Transverse colon (tissue), 4 donors: Measurements from ENCODE around the gene DNM1. TPM values are rescaled to one million over a fixed set of nuclear protein-coding genes. Genes with fewer than 3 reads are reported as not detected.

ENCODE experiments used
- DNase-seq: peaks from one replicate; pipeline ENCODE4 v3.0.0-alpha.2; 2019
- H3K27ac ChIP-seq, 4 donors: fragments of 200-600 bp; sonication (generic); 2 replicates each; pipeline ENCODE4 v1.5.1; 2016 to 2018; ENCODE audit warnings: inconsistent platforms in 4 of 4
- H3K27me3 ChIP-seq: fragments of 200-600 bp; sonication (generic); 2 replicates; pipeline ENCODE4 v1.5.1; 2017; ENCODE audit warnings: inconsistent platforms
- H3K36me3 ChIP-seq, 4 donors: fragments of 200-600 bp; sonication (generic); 2 replicates each; pipeline ENCODE4 v1.5.1; 2017 to 2019; ENCODE audit warnings: inconsistent platforms in 4 of 4
- H3K4me1 ChIP-seq, 4 donors: fragments of 200-600 bp; sonication (generic); 2 replicates each; pipeline ENCODE4 v1.5.1; 2017 to 2020; ENCODE audit warnings: inconsistent platforms in 4 of 4
- H3K4me3 ChIP-seq, 4 donors: fragments of 200-600 bp; sonication (generic); 1 replicate in 1 of 4; 2 replicates in 3 of 4; pipeline versions ENCODE4 v1.5.1 to v1.6.1; 2017 to 2019; ENCODE audit warnings: inconsistent platforms in 4 of 4
- H3K9me3 ChIP-seq, 2 donors: fragments of 200-600 bp; sonication (generic); 2 replicates each; pipeline ENCODE4 v1.5.1; 2017 to 2019; ENCODE audit warnings: inconsistent platforms in 2 of 2
- EP300 ChIP-seq: sonication (generic); formaldehyde crosslinking; IDR thresholded peaks from one replicate; pipeline ENCODE4 v1.6.1; 2017; ENCODE audit warnings: antibody characterized with exemption, low read depth
- POLR2A ChIP-seq: fragments of 450-650 bp; IDR thresholded peaks from one replicate; pipeline ENCODE4 v1.6.1; 2016; ENCODE audit warnings: antibody characterized with exemption, mild to moderate bottlenecking, moderate library complexity
- POLR2AphosphoS5 ChIP-seq, 3 donors: sonication (generic); formaldehyde crosslinking; IDR thresholded peaks; one replicate each; pipeline ENCODE4 v1.6.1; 2016; ENCODE audit warnings: antibody characterized with exemption in 3 of 3
- WGBS, 2 donors: methylation state at CpG; one replicate each; pipeline ENCODE4 v1.1.5; 2018; ENCODE audit warnings: low coverage in 1 of 2; 5-methylcytosine and 5-hydroxymethylcytosine counted together
- in situ Hi-C, 4 donors: fragments of 200-750 bp; cut with MboI; loops; one replicate each; pipeline versions ENCODE4 v1.15.0 to v1.15.1; 2017; ENCODE audit warnings: low sequenced_read_pairs in 3 of 4, low pct_ligation_motif_present in 1 of 4, low pct_unique_long_range_greater_than_20kb in 1 of 4
- intact Hi-C: fragments of 100-400 bp; cut with DNase I; formaldehyde crosslinking; loops from one replicate; pipeline ENCODE4 v1.15.1; 2023; ENCODE audit warnings: low total_unique reads
- total RNA-seq, 4 donors: library from RNA; depleted of rRNA; stranded (reverse); fragments of >200 nt; gene quantifications; one replicate each; pipeline ENCODE4 v1.1.0, GENCODE V29; 2016
- TF ChIP-seq, protein P1 (sequence below), 5 experiments: fragments of 200-600 bp in 3 of 5; fragments of 450-650 bp in 2 of 5; sonication (generic) in 3 of 5; IDR thresholded peaks; 1 replicate in 2 of 5; 2 replicates in 3 of 5; pipeline ENCODE4 v1.5.1; 2016 to 2017; ENCODE audit warnings: antibody characterized with exemption in 5 of 5, inconsistent platforms in 3 of 5, mild to moderate bottlenecking in 2 of 5, moderate library complexity in 1 of 5

DNM1 gene
- total RNA-seq, 4 donors from 2014 or later = 7.5 to 41.8 (median 14.3) TPM

DNA sequence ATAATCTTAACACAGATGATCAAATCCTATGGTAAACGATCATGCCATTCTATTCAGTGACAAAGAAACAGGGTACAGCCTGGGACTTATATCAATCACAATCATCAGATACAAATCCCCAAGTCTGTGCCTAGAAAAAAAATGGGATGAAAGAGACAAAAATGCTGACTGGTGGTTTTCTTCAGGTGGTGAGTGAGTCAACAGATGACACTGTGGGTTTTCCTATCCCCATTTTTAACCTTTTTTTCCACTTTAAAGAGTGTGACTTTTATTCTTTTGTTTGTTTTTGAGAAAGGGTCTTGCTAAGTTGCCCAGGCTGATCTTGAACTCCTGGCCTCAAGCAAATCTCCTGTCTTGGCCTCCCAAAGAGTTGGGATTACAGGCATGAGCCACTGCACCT lies 15.0 kb upstream of the DNM1 start:
- intact Hi-C loops = no loop called here
- 54 to 72% methylated on average over 1 of the region's 1 CpG for WGBS, 2 donors

DNA sequence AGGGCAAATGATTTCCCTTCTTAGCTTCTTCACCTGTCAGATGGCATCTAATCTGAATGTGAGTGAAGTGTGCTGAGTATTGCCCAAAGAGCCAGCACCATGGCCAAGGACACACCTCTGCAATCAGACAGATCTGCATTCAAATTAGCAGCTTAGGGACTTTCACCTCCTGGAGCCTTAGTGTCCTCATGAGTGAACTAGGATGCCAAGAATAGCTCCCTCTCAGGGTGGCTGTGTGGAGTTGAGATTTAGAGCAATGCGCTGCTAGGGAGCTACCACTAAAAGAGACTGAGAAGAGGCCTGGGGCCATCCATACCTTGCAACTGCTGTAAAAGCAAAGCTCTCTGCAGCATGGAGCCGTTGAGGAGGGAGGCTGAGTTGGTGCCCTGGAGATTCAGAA lies 13.2 kb upstream of the DNM1 start:
- intact Hi-C loops (no loop called here), in situ Hi-C loops (no loop called here)
- TF ChIP-seq, protein P1, sequence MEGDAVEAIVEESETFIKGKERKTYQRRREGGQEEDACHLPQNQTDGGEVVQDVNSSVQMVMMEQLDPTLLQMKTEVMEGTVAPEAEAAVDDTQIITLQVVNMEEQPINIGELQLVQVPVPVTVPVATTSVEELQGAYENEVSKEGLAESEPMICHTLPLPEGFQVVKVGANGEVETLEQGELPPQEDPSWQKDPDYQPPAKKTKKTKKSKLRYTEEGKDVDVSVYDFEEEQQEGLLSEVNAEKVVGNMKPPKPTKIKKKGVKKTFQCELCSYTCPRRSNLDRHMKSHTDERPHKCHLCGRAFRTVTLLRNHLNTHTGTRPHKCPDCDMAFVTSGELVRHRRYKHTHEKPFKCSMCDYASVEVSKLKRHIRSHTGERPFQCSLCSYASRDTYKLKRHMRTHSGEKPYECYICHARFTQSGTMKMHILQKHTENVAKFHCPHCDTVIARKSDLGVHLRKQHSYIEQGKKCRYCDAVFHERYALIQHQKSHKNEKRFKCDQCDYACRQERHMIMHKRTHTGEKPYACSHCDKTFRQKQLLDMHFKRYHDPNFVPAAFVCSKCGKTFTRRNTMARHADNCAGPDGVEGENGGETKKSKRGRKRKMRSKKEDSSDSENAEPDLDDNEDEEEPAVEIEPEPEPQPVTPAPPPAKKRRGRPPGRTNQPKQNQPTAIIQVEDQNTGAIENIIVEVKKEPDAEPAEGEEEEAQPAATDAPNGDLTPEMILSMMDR (IDR thresholded peaks at IDR 0.05) = no peak
- no peak for TF ChIP-seq EP300
- no peak for TF ChIP-seq POLR2A
- TF ChIP-seq POLR2AphosphoS5 (IDR thresholded peaks at IDR 0.05) = no peak
- Histone ChIP-seq H3K27me3 (no peaks in the 10 kb centered on the region), H3K36me3 (peaks cover 0 to 18% (median 5%) of the 10 kb centered on the region in 4 donors), H3K9me3 (no peaks in the 10 kb centered on the region), H3K4me3 (peak overlapping the region in 1 of 4 donors; percentile 69), H3K27ac (no peak overlapping the region), H3K4me1 (peaks cover 10 to 29% (median 26%) of the 10 kb centered on the region in 4 donors)
- no peak for DNase-seq
- 63% methylated on average over 2 of the region's 2 CpGs; no CpG with 5 or more reads in 1 of the 2 donors for WGBS, 2 donors

More for the DNA sequence above, 15.0 kb upstream of the DNM1 start:
- Histone ChIP-seq H3K36me3 (peaks cover 0 to 23% (median 12%) of the 10 kb centered on the region in 4 donors), H3K27me3 (no peaks in the 10 kb centered on the region), H3K4me3 (no peak overlapping the region), H3K27ac (no peak overlapping the region), H3K9me3 (no peaks in the 10 kb centered on the region), H3K4me1 (peaks cover 10 to 24% (median 21%) of the 10 kb centered on the region in 4 donors)
- TF ChIP-seq EP300 (no peak), POLR2AphosphoS5 (IDR thresholded peaks at IDR 0.05) (no peak), POLR2A (no peak)
- TF ChIP-seq, protein P1 (IDR thresholded peaks at IDR 0.05) = no peak
- in situ Hi-C loops = no loop called here
- no peak for DNase-seq

DNA sequence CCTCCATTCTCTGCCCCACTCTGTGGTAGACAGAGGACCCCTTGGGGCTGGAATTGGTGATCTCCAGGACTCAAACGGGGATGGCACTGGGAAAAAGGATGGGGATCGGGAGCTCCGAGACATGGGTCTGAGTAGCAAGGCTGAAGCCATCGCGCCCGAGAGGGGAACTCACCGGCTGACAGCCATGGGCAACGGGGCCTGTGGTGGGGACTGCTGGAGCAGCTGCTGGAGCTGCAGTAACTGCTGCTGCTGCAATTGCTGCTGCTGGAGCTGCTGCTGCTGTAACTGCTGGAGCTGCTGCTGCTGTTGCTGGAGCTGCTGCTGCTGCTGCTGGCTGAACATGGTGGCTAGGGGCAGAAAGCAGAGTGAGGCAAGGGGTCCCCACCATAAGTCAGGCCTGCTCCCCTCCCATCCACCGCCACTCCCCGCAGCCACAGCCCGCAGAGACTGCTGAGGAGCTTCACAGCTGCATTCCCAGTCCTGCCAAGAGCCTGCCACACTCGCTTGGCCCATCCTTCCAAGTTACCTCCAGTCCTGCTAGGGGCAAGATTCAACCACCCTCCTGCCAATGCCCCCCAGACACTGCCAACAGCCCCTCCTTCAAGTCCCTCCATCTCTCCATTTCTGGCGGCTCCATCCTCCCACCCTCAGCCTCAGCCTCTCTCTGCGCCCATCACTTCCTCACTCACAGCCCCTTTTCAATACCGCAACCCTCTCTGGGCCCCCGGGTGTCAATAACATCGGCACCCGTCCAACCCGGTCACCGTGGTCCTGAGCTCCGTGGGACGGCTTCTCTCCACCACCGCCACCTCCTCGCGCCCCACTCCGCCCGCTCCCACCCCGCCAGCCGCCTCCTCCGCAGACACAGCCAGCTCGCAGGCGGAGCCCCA lies 12.4 kb upstream of the DNM1 start:
- Histone ChIP-seq H3K27ac (peak overlapping the region; percentile 92 to 94 (median 94)), H3K36me3 (peaks cover 0 to 12% (median 2%) of the 10 kb centered on the region in 4 donors), H3K4me1 (peaks cover 10 to 29% (median 26%) of the 10 kb centered on the region in 4 donors), H3K27me3 (no peaks in the 10 kb centered on the region), H3K9me3 (no peaks in the 10 kb centered on the region), H3K4me3 (peak overlapping the region; percentile 69 to 91 (median 78))
- DNase-seq = peak; percentile 23
- in situ Hi-C loops (no loop called here), intact Hi-C loops (no loop called here)
- WGBS, 2 donors = 0 to 19% methylated on average over 4 to 32 of the region's 32 CpGs
- TF ChIP-seq POLR2AphosphoS5 (IDR thresholded peaks at IDR 0.05) (no peak), POLR2A (no peak), EP300 (no peak)
- TF ChIP-seq, protein P1 (IDR thresholded peaks at IDR 0.05) = no peak

DNA sequence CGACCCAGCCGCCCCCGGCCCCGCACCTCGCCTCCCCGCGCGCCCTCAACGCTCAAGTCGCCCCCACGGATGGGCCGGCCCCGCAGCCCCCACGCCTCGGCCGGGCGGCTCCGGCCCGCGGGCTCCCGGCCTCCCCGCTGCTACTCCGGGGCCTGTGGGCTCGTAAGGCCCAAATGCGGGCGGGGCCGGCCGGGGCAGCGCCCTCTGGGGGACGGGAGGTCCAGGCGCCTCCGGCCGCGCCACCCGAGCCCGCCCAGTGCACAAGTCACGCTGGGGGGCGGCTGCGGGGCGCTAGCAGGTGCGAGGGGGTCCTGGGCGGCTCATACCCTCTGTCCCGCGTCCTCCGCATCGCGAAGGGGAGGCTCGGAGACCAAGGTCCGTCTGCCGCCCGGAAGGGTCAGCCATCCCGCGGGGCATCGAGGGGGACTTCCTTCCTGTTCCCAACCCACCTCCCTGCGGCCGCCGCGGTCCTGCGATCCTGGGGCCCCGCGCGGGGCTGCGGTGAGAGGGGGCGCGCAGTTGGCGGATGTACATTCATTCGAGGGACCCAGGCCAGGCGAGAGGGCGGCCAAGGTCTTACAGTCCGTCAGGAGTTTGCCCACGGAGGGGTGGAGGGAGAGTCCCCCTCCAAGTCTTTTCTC lies 11.7 kb upstream of the DNM1 start, which contains the start of gene CIZ1:
TSS of gene CIZ1 (minus strand) at position 167 of the 641 bp plus-strand sequence. CDS start 715 bp downstream, outside the sequence.
- in situ Hi-C loops = no loop called here
- Histone ChIP-seq H3K36me3 (peaks cover 0 to 12% (median 2%) of the 10 kb centered on the region in 4 donors), H3K4me3 (peak within 1 kb of the TSS; percentile 69 to 91 (median 78)), H3K4me1 (peaks cover 10 to 29% (median 26%) of the 10 kb centered on the region in 4 donors), H3K27ac (peak within 1 kb of the TSS; percentile 92 to 94 (median 94)), H3K9me3 (no peaks in the 10 kb centered on the region), H3K27me3 (no peaks in the 10 kb centered on the region)
- peak; percentile 85 for DNase-seq
- intact Hi-C loops = no loop called here
- WGBS, 2 donors = 2% methylated on average over 29 of the region's 71 CpGs; no CpG with 5 or more reads in 1 of the 2 donors
- peak; percentile 65 for TF ChIP-seq POLR2A
- peak in 2 of 3 donors; percentile 59 to 62 for TF ChIP-seq POLR2AphosphoS5 (IDR thresholded peaks at IDR 0.05)
- TF ChIP-seq EP300 = no peak
- TF ChIP-seq, protein P1 (IDR thresholded peaks at IDR 0.05) = peak; percentile 56 to 87 (median 79)
